Testis (tissue), 5 donors: ENCODE data around the gene ITPKC. TPM values are rescaled to one million over a fixed set of nuclear protein-coding genes. Genes with fewer than 3 reads are reported as not detected.
A peak's percentile ranks its signal among the peaks of the same experiment; 100 is the strongest.

ENCODE experiments used
- DNase-seq: peaks from one replicate; pipeline ENCODE4 v3.0.0-alpha.2; 2019
- H3K27ac ChIP-seq, 2 donors: fragments of 200-600 bp; sonication (generic); one replicate each; pipeline ENCODE4 v1.5.1; 2019
- H3K27me3 ChIP-seq: fragments of 200-600 bp; sonication (generic); one replicate; pipeline ENCODE4 v1.5.1; 2019
- H3K36me3 ChIP-seq: fragments of 200-600 bp; sonication (generic); one replicate; pipeline ENCODE4 v1.5.1; 2017; ENCODE audit warnings: low read depth; ENCODE audit errors: missing control alignments
- H3K4me1 ChIP-seq: fragments of 200-600 bp; sonication (generic); one replicate; pipeline ENCODE4 v1.5.1; 2019
- H3K4me3 ChIP-seq, 2 donors: fragments of 200-600 bp; sonication (generic); one replicate each; pipeline ENCODE4 v1.5.1; 2017 to 2019
- H3K9me3 ChIP-seq: fragments of 200-600 bp; sonication (generic); one replicate; pipeline ENCODE4 v1.5.1; 2017
- CTCF ChIP-seq, 3 experiments: fragments of 450-650 bp in 2 of 3; fragments of 200-600 bp in 1 of 3; sonication (generic) in 1 of 3; IDR thresholded peaks; one replicate each; pipeline ENCODE4 v1.5.1; 2016 to 2019; ENCODE audit warnings: antibody characterized with exemption in 3 of 3, mild to moderate bottlenecking in 2 of 3, moderate library complexity in 1 of 3
- POLR2A ChIP-seq: fragments of 450-650 bp; IDR thresholded peaks from one replicate; pipeline ENCODE4 v1.6.1; 2017; ENCODE audit warnings: antibody characterized with exemption, mild to moderate bottlenecking, moderate library complexity
- WGBS, 2 donors: methylation state at CpG; one replicate each; pipeline ENCODE4 v1.1.5; 2018; 5-methylcytosine and 5-hydroxymethylcytosine counted together
- intact Hi-C: fragments of 100-400 bp; cut with DNase I; formaldehyde crosslinking; loops from one replicate; pipeline ENCODE4 v1.15.1; 2023; ENCODE audit warnings: low total_unique reads
- long read RNA-seq, 2 donors: transcript quantifications; one replicate each; lab custom pipeline, GENCODE V29; 2026
- polyA plus RNA-seq: library from polyadenylated mRNA; stranded (reverse); fragments of 350-450 nt; fragmentation: Illumina TruSeq; extraction: RNeasy Lipid Tissue Mini Kit (QIAGEN cat#74804); gene quantifications from one replicate; pipeline ENCODE4 v1.2.3, GENCODE V29; 2014; ENCODE audit warnings: low read depth, low replicate concordance; ENCODE audit not compliant: insufficient read depth
- total RNA-seq, 2 donors: library from RNA; depleted of rRNA; stranded (reverse); fragments of >200 nt; gene quantifications; one replicate each; pipeline ENCODE4 v1.2.3, GENCODE V29; 2016

Gene ITPKC
- total RNA-seq (10 to 100 TPM; 19.2 to 20.8 TPM), polyA plus RNA-seq (11.6 TPM)
- long read RNA-seq, donor 1, partial matches to known transcripts = 0 of 3 reads
- long read RNA-seq, donor 1, other reads (novel, unspliced or antisense) = 0 of 3 reads
- long read RNA-seq, donor 2, partial matches to known transcripts = 0 of 2 reads
- long read RNA-seq, donor 2, other reads (novel, unspliced or antisense) = 0 of 2 reads

- H3K27me3 ChIP-seq = no peaks in the 10 kb centered on the region
- peaks cover 47% of the 10 kb centered on the region for H3K4me1 ChIP-seq
- intact Hi-C loops = loop anchor here (5.0 kb wide), 1 partner anchor 54 kb away; no protein-coding TSS in a partner anchor
- TF ChIP-seq CTCF (IDR thresholded peaks at IDR 0.05) (peak in 2 of 3 experiments; percentile 23 to 33), POLR2A (peak; percentile 94)
- H3K4me3 ChIP-seq = peak within 1 kb of the TSS; percentile 73 to 87
- 0 to 1% methylated on average over 26 to 59 of the region's 76 CpGs for WGBS, 2 donors
- H3K36me3 ChIP-seq = no peaks in the 10 kb centered on the region
- H3K27ac ChIP-seq = peak within 1 kb of the TSS; percentile 90 to 98
- peak; percentile 100 for DNase-seq
- H3K9me3 ChIP-seq = no peaks in the 10 kb centered on the region
Measured at GRCh38 chr19:40716482-40717324, at the start of gene ITPKC, which contains the start of gene COQ8B. TSS of gene ITPKC (plus strand) at chr19:40717112. CDS start at chr19:40717136, 24 bp downstream. TSS of gene COQ8B (minus strand) at chr19:40716886. CDS start at chr19:40714632, 2,254 bp downstream.

GRCh38 chr19:40667602-40668001 is 49.3 kb upstream of the ITPKC start:
- 94% methylated on average over 13 of the region's 14 CpGs; no CpG with 5 or more reads in 1 of the 2 donors for WGBS, 2 donors
- Histone ChIP-seq H3K4me3 (no peak overlapping the region), H3K36me3 (no peaks in the 10 kb centered on the region), H3K27ac (no peak overlapping the region), H3K27me3 (no peaks in the 10 kb centered on the region), H3K4me1 (peaks cover 9% of the 10 kb centered on the region), H3K9me3 (no peaks in the 10 kb centered on the region)
- DNase-seq = no peak
- intact Hi-C loops = loop anchor here (10.0 kb wide), 1 partner anchor 477 kb away; no protein-coding TSS in a partner anchor
- TF ChIP-seq POLR2A = no peak
- TF ChIP-seq CTCF (IDR thresholded peaks at IDR 0.05) = no peak

GRCh38 chr19:40668991-40669614 is 47.8 kb upstream of the ITPKC start:
- Histone ChIP-seq H3K9me3 (no peaks in the 10 kb centered on the region), H3K4me3 (no peak overlapping the region), H3K27me3 (no peaks in the 10 kb centered on the region), H3K27ac (no peak overlapping the region), H3K4me1 (no peaks in the 10 kb centered on the region), H3K36me3 (no peaks in the 10 kb centered on the region)
- no peak for DNase-seq
- 90 to 95% methylated on average over 7 of the region's 7 CpGs for WGBS, 2 donors
- intact Hi-C loops = loop anchor here (10.0 kb wide), 1 partner anchor 476 kb away; no protein-coding TSS in a partner anchor
- TF ChIP-seq CTCF (IDR thresholded peaks at IDR 0.05) = no peak
- no peak for TF ChIP-seq POLR2A

- DNase-seq = no peak
- WGBS, 2 donors = 67 to 69% methylated on average over 9 of the region's 9 CpGs
- no peak overlapping the region for H3K27ac ChIP-seq
- H3K4me1 ChIP-seq = no peaks in the 10 kb centered on the region
- no peaks in the 10 kb centered on the region for H3K9me3 ChIP-seq
- no peak for TF ChIP-seq CTCF (IDR thresholded peaks at IDR 0.05)
- TF ChIP-seq POLR2A = no peak
- H3K4me3 ChIP-seq = no peak overlapping the region
- intact Hi-C loops = no loop called here
- H3K36me3 ChIP-seq = no peaks in the 10 kb centered on the region
- no peaks in the 10 kb centered on the region for H3K27me3 ChIP-seq
Measured at GRCh38 chr19:40671404-40671803, 45.5 kb upstream of the ITPKC start.
